ENCODE results near the gene CALHM4. TPM values are rescaled to one million over a fixed set of nuclear protein-coding genes. Genes with fewer than 3 reads are reported as not detected.

The CALHM4 gene
- polyA plus RNA-seq, 1 of the 3 experiments (the other 2 are of a cell fraction) = not detected

GRCh38 chr6:116511424-116512110, 42.0 kb upstream of the CALHM4 start, which contains the start of gene CALHM5:
CALHM5 (plus strand) TSS chr6:116511639; CDS start chr6:116511697, 58 bp downstream.
- no peak for TF ChIP-seq FOXM1 (IDR thresholded peaks at IDR 0.05; ENCODE audit: low read depth)
- TF ChIP-seq CHD2 (IDR thresholded peaks at IDR 0.05; ENCODE audit: low read length, partially characterized antibody) = no peak
- peak; percentile 10; the same call in 1 of the 2 replicates for TF ChIP-seq PBX3 (IDR thresholded peaks at IDR 0.05)
- TF ChIP-seq NRF1 (IDR thresholded peaks at IDR 0.05; ENCODE audit: low read depth, low read length) = no peak
- TF ChIP-seq ELF1 (IDR thresholded peaks at IDR 0.05) = no peak
- TF ChIP-seq MEF2A (IDR thresholded peaks at IDR 0.05; ENCODE audit: borderline replicate concordance, low read depth) = peak; percentile 99
- peak; percentile 39 for TF ChIP-seq SMC3 (IDR thresholded peaks at IDR 0.05; ENCODE audit: low read depth, low read length)
- TF ChIP-seq EZH2phosphoT487 (IDR thresholded peaks at IDR 0.05; ENCODE audit: borderline replicate concordance, low read depth) = no peak
- no peak for TF ChIP-seq TEAD4 (IDR thresholded peaks at IDR 0.05; ENCODE audit: borderline replicate concordance, insufficient read depth)
- TF ChIP-seq YY1 (IDR thresholded peaks at IDR 0.05; ENCODE audit: low read depth) = peak; percentile 48; the same call in 1 of the 2 replicates
- TF ChIP-seq TAF1 (IDR thresholded peaks at IDR 0.05; ENCODE audit: borderline replicate concordance, low read depth, low read length) = no peak
- no peak for TF ChIP-seq FOXJ3 (CRISPR knock-in tag; IDR thresholded peaks at IDR 0.05)
- TF ChIP-seq SIN3A (IDR thresholded peaks at IDR 0.05; ENCODE audit: borderline replicate concordance, low read depth, low read length) = peak; percentile 51; the same call in 1 of the 2 replicates
- TF ChIP-seq GABPA (IDR thresholded peaks at IDR 0.05; ENCODE audit: low read depth) = no peak
- TF ChIP-seq RAD21 (IDR thresholded peaks at IDR 0.05; ENCODE audit: low read length) = peak; percentile 45
- TF ChIP-seq CTCF (IDR thresholded peaks at IDR 0.05) = peak; percentile 86
- TF ChIP-seq TCF12 (IDR thresholded peaks at IDR 0.05) = peak; percentile 39; the same call in 1 of the 2 replicates
- TF ChIP-seq USF2 (IDR thresholded peaks at IDR 0.05; ENCODE audit: borderline replicate concordance, low read depth, low read length) = no peak
- peak; percentile 41 for TF ChIP-seq JUND (IDR thresholded peaks at IDR 0.05)
- TF ChIP-seq RXRA (IDR thresholded peaks at IDR 0.05; ENCODE audit: borderline replicate concordance, low read depth) = peak; percentile 42; the same call in 1 of the 2 replicates
- peak; percentile 33; the same call in 1 of the 2 replicates for TF ChIP-seq FOSL2 (IDR thresholded peaks at IDR 0.05; ENCODE audit: borderline replicate concordance, low read depth)
- TF ChIP-seq EP300 (IDR thresholded peaks at IDR 0.05; ENCODE audit: borderline replicate concordance in 1 of 2, low read depth in 1 of 2, low read length in 1 of 2) = peak in 1 of 2 experiments; percentile 22; a peak in 1 of 4 replicates
- peak; percentile 30; the same call in 1 of the 2 replicates for TF ChIP-seq MAX (IDR thresholded peaks at IDR 0.05; ENCODE audit: low read depth)
- Histone ChIP-seq H3K4me2 (peak within 1 kb of the TSS; percentile 85), H3K27ac (ENCODE audit: low read depth in 2 of 2, low read length in 1 of 2) (peak within 1 kb of the TSS; percentile 43 to 55; a peak in 3 of 4 replicates), H3K79me2 (ENCODE audit: insufficient read depth) (peaks cover 6% of the 10 kb centered on the region; the same call in 1 of the 2 replicates), H4K20me1 (ENCODE audit: insufficient read depth) (no peaks in the 10 kb centered on the region), H3K4me1 (ENCODE audit: control insufficient read depth in 1 of 2, insufficient read depth in 2 of 2, low read depth in 1 of 2, low read length in 1 of 2) (peaks cover 0 to 16% of the 10 kb centered on the region in 2 experiments; a peak in 3 of 4 replicates), H3F3A (replicated peaks; ENCODE audit: insufficient read depth) (peaks cover 4% of the 10 kb centered on the region), H3K9ac (peak within 1 kb of the TSS; percentile 55), H3K27me3 (ENCODE audit: insufficient read depth) (no peaks in the 10 kb centered on the region), H3K9me2 (no peaks in the 10 kb centered on the region), H3K36me3 (replicated peaks in 1 of 2; ENCODE audit: control insufficient read depth in 1 of 2, insufficient read depth in 2 of 2, low read length in 1 of 2) (no peaks in the 10 kb centered on the region), H3K9me3 (no peaks in the 10 kb centered on the region), H3K4me3 (ENCODE audit: low read depth in 2 of 2, low read length in 1 of 2) (peak within 1 kb of the TSS; percentile 9 to 53; a peak in 3 of 4 replicates), H2AFZ (ENCODE audit: low read depth) (peak within 1 kb of the TSS; percentile 95)
- CTCF ChIA-PET = interaction anchor here (0.6 to 2.0 kb wide), 12 partner anchors 9 to 294 kb away, joined by 3 to 14 read pairs (median 4); partner anchors contain the start of gene CALHM6
- DNase-seq = no peak
- WGBS (ENCODE audit: low lambda C conversion rate) = 80% methylated on average over 10 of the region's 10 CpGs
- POLR2A ChIA-PET = no interaction called here
